Measurements from ENCODE around the gene ITPKB.

DNA sequence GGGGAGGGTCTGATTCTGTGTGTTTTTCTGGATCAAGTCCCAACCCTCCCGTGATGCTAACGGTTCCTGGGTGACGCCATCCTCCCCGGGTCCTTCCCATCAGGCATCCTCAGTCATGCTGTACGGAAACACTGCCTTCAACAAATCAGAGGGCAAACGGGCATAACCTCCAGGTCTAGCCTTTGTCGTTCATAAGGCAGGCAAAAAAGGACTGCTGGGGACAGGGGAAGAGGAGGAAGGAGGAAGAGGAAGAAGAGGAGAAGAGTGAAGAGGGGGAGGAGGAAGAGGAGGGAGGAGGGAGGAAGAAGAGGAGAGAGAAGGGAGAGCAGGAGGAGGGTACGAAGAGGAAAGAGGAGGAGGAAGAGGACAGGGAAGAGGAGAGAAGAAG is 84.4 kb downstream of the ITPKB start:
- TF ChIP-seq POLR2A (IDR thresholded peaks at IDR 0.05): no peak
- TF ChIP-seq, protein P1, sequence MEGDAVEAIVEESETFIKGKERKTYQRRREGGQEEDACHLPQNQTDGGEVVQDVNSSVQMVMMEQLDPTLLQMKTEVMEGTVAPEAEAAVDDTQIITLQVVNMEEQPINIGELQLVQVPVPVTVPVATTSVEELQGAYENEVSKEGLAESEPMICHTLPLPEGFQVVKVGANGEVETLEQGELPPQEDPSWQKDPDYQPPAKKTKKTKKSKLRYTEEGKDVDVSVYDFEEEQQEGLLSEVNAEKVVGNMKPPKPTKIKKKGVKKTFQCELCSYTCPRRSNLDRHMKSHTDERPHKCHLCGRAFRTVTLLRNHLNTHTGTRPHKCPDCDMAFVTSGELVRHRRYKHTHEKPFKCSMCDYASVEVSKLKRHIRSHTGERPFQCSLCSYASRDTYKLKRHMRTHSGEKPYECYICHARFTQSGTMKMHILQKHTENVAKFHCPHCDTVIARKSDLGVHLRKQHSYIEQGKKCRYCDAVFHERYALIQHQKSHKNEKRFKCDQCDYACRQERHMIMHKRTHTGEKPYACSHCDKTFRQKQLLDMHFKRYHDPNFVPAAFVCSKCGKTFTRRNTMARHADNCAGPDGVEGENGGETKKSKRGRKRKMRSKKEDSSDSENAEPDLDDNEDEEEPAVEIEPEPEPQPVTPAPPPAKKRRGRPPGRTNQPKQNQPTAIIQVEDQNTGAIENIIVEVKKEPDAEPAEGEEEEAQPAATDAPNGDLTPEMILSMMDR (IDR thresholded peaks at IDR 0.05): no peak
- no peak for TF ChIP-seq EP300 (IDR thresholded peaks at IDR 0.05)

All from ovary (tissue), 3 donors.